HG02943 (cell line): ENCODE data around the gene SPATS2L.

ENCODE experiments used
- ATAC-seq: cut with Tn5 transposase; IDR thresholded peaks from one replicate; pipeline ENCODE4 v1.9.1; 2021; ENCODE audit warnings: mild to moderate bottlenecking, low read depth, moderate library complexity; ENCODE audit not compliant: unreplicated experiment

Gene SPATS2L

GRCh38 chr2:200488169-200488568 is 181.7 kb downstream of the SPATS2L start:
- no peak for ATAC-seq

- no peak for ATAC-seq
These were observed 183.5 kb downstream of the SPATS2L start for GRCh38 chr2:200490001-200490400.

- no peak for ATAC-seq
These were observed 186.2 kb downstream of the SPATS2L start for GRCh38 chr2:200492656-200493055.

GRCh38 chr2:200494048-200494447 is 187.6 kb downstream of the SPATS2L start:
- no peak for ATAC-seq

GRCh38 chr2:200496696-200497095 is 190.2 kb downstream of the SPATS2L start:
- no peak for ATAC-seq

GRCh38 chr2:200498402-200499162 is 192.1 kb downstream of the SPATS2L start:
- no peak for ATAC-seq

GRCh38 chr2:200502196-200502595 is 195.7 kb downstream of the SPATS2L start:
- ATAC-seq = no peak

GRCh38 chr2:200506679-200507078 is 200.2 kb downstream of the SPATS2L start:
- ATAC-seq = no peak

- no peak for ATAC-seq
These were observed 200.7 kb downstream of the SPATS2L start for GRCh38 chr2:200507179-200507578.

- ATAC-seq = no peak
These were observed 202.7 kb downstream of the SPATS2L start for GRCh38 chr2:200509235-200509611.

GRCh38 chr2:200509612-200510433 is 203.3 kb downstream of the SPATS2L start, which contains the start of gene KCTD18:
KCTD18 (minus strand) TSS chr2:200510068; CDS start chr2:200507016, 3,052 bp downstream.
- ATAC-seq = peak; percentile 98

- ATAC-seq = no peak
These were observed 208.7 kb downstream of the SPATS2L start for GRCh38 chr2:200515155-200515554.

GRCh38 chr2:200523158-200523557 is 216.7 kb downstream of the SPATS2L start:
- ATAC-seq = no peak

- ATAC-seq = no peak
These were observed 217.1 kb downstream of the SPATS2L start for GRCh38 chr2:200523604-200524003.

- ATAC-seq = no peak
These were observed 218.6 kb downstream of the SPATS2L start for GRCh38 chr2:200525066-200525465.

GRCh38 chr2:200525551-200525881 is 219.0 kb downstream of the SPATS2L start:
- no peak for ATAC-seq

GRCh38 chr2:200525882-200526651 is 219.6 kb downstream of the SPATS2L start, which contains the start of gene SGO2:
SGO2 (plus strand) TSS chr2:200526207; CDS start chr2:200532976, 6,769 bp downstream.
- ATAC-seq = peak; percentile 100

GRCh38 chr2:200528228-200528627 is 221.7 kb downstream of the SPATS2L start:
- ATAC-seq = no peak
